OCI-LY7 (cell line): Measurements from ENCODE around the gene MAPT. TPM values are rescaled to one million over a fixed set of nuclear protein-coding genes. Genes with fewer than 3 reads are reported as not detected.

Source experiments
- BruUV-seq: library from RNA; stranded (reverse); fragments of 400-500 nt; replicated peaks from 2 replicates; lab custom pipeline; 2021; lab: Mats Ljungman, UMichigan
- CTCF ChIA-PET: fragments of 300-600 bp; sonication (Branson Sonifier 250); formaldehyde crosslinking; loops from one replicate; lab custom pipeline; 2022; ENCODE audit warnings: antibody characterized with exemption; ENCODE audit not compliant: unreplicated experiment; lab: Charles Lee
- POLR2A ChIA-PET: fragments of 300-600 bp; sonication (Branson Sonifier 250); formaldehyde crosslinking; loops from one replicate; lab custom pipeline; 2022; ENCODE audit warnings: antibody characterized with exemption; lab: Charles Lee
- DNase-seq: peaks from one replicate; pipeline ENCODE4 v3.0.0-alpha.2; 2015; ENCODE audit warnings: low spot score
- H2AFZ ChIP-seq: fragments of 200-600 bp; sonication (generic), shearing (Covaris generic); 2 replicates; pipeline ENCODE4 v1.6.1; 2014; ENCODE audit warnings: mild to moderate bottlenecking, antibody characterized with exemption, low read length, moderate library complexity
- H3K27ac ChIP-seq: fragments of 200-600 bp; sonication (generic); 2 replicates; pipeline ENCODE4 v1.5.1; 2014; ENCODE audit warnings: mixed run types, low read depth, mild to moderate bottlenecking, moderate library complexity, low read length, inconsistent platforms; ENCODE audit not compliant: poor library complexity, severe bottlenecking
- H3K36me3 ChIP-seq: fragments of 200-600 bp; sonication (generic); 2 replicates; pipeline ENCODE4 v1.6.1; 2014; ENCODE audit warnings: mild to moderate bottlenecking, antibody characterized with exemption, low read length, moderate library complexity, mixed read lengths; ENCODE audit not compliant: insufficient read depth
- H3K4me1 ChIP-seq: fragments of 200-600 bp; sonication (generic); 2 replicates; pipeline ENCODE4 v1.5.1; 2014; ENCODE audit warnings: mild to moderate bottlenecking, low read length; ENCODE audit not compliant: insufficient read depth, poor library complexity, severe bottlenecking
- H3K4me2 ChIP-seq: fragments of 200-600 bp; sonication (generic); 2 replicates; pipeline ENCODE4 v1.6.1; 2014; ENCODE audit warnings: mild to moderate bottlenecking, low read length
- H3K4me3 ChIP-seq: fragments of 200-600 bp; sonication (generic); 2 replicates; pipeline ENCODE4 v1.5.1; 2014; ENCODE audit warnings: mild to moderate bottlenecking, low read depth, low read length; ENCODE audit not compliant: poor library complexity, severe bottlenecking
- H3K79me2 ChIP-seq: fragments of 200-600 bp; sonication (generic); 2 replicates; pipeline ENCODE4 v1.6.1; 2016; ENCODE audit warnings: low read depth, mild to moderate bottlenecking, low read length, moderate library complexity, mixed read lengths; ENCODE audit not compliant: insufficient read depth
- H3K9me2 ChIP-seq: fragments of 200-600 bp; sonication (generic); 2 replicates; pipeline ENCODE4 v1.6.1; 2016; ENCODE audit warnings: mild to moderate bottlenecking, low read length, mixed read lengths; ENCODE audit not compliant: insufficient read depth
- H3K9me3 ChIP-seq: fragments of 200-600 bp; sonication (generic); 2 replicates; pipeline ENCODE4 v1.6.1; 2014; ENCODE audit warnings: mild to moderate bottlenecking, mixed run types, low read length, mixed read lengths
- H4K20me1 ChIP-seq: fragments of 200-600 bp; sonication (generic); 2 replicates; pipeline ENCODE4 v1.6.1; 2014; ENCODE audit warnings: mild to moderate bottlenecking, antibody characterized with exemption, low read length, moderate library complexity, mixed read lengths; ENCODE audit not compliant: insufficient read depth
- CTCF ChIP-seq: fragments of 200-600 bp; sonication (generic); conservative IDR thresholded peaks from 2 replicates; pipeline ENCODE4 v1.5.1; 2014; ENCODE audit warnings: mild to moderate bottlenecking, antibody characterized with exemption, low read length, moderate library complexity, mixed read lengths
- EZH2phosphoT487 ChIP-seq: fragments of 200-600 bp; sonication (generic); IDR thresholded peaks from 2 replicates; pipeline ENCODE4 v1.6.1; 2018; ENCODE audit warnings: low read depth, borderline replicate concordance, mild to moderate bottlenecking, mixed run types, antibody characterized with exemption, low read length, moderate library complexity, mixed read lengths
- intact Hi-C: fragments of 100-400 bp; cut with micrococcal nuclease; formaldehyde crosslinking; loops from one replicate; pipeline ENCODE4 v1.10.0; 2022; ENCODE audit not compliant: unreplicated experiment
- total RNA-seq, 2 experiments: library from RNA; depleted of rRNA in 1 of 2; stranded (reverse); fragments of >200 nt in 1 of 2; shearing (Covaris generic) in 1 of 2; gene quantifications; 2 replicates each; pipeline ENCODE4 v1.2.3, GENCODE V29; 2014 to 2022

MAPT gene
- total RNA-seq, 2 experiments from 2014 or later = 0.44 TPM; not detected in 1

GRCh38 chr17:45961206-45961605 lies 66.9 kb downstream of the MAPT start:
- H3K9me3 ChIP-seq = no peaks in the 10 kb centered on the region
- no peaks in the 10 kb centered on the region for H3K9me2 ChIP-seq
- intact Hi-C loops = no loop called here
- no peak overlapping the region for H2AFZ ChIP-seq
- H3K4me2 ChIP-seq = no peak overlapping the region
- TF ChIP-seq CTCF = no peak
- H3K36me3 ChIP-seq = no peaks in the 10 kb centered on the region
- no TSS peak for BruUV-seq
- no peaks in the 10 kb centered on the region for H4K20me1 ChIP-seq
- H3K4me3 ChIP-seq = no peak overlapping the region
- H3K79me2 ChIP-seq = no peaks in the 10 kb centered on the region
- H3K4me1 ChIP-seq = no peaks in the 10 kb centered on the region
- ChIA-PET CTCF (no interaction called here), POLR2A (interaction anchor here (1.1 kb wide), 1 partner anchor 18 kb away, joined by 5 read pairs; no protein-coding TSS in a partner anchor)
- DNase-seq = no peak
- no peak overlapping the region for H3K27ac ChIP-seq

GRCh38 chr17:45962221-45962972 lies 68.0 kb downstream of the MAPT start:
- H4K20me1 ChIP-seq = no peaks in the 10 kb centered on the region
- intact Hi-C loops = no loop called here
- H2AFZ ChIP-seq = no peak overlapping the region
- DNase-seq = no peak
- no peak overlapping the region for H3K27ac ChIP-seq
- H3K4me3 ChIP-seq = no peak overlapping the region
- no peak overlapping the region for H3K4me2 ChIP-seq
- no peaks in the 10 kb centered on the region for H3K4me1 ChIP-seq
- TF ChIP-seq EZH2phosphoT487 = no peak
- no peak for TF ChIP-seq CTCF
- no peaks in the 10 kb centered on the region for H3K9me2 ChIP-seq
- no peaks in the 10 kb centered on the region for H3K36me3 ChIP-seq
- ChIA-PET POLR2A (no interaction called here), CTCF (no interaction called here)
- no peaks in the 10 kb centered on the region for H3K79me2 ChIP-seq
- no peaks in the 10 kb centered on the region for H3K9me3 ChIP-seq
- no TSS peak for BruUV-seq

GRCh38 chr17:45963283-45963682 lies 68.9 kb downstream of the MAPT start:
- BruUV-seq = no TSS peak
- Histone ChIP-seq H3K9me2 (no peaks in the 10 kb centered on the region), H3K36me3 (no peaks in the 10 kb centered on the region), H3K79me2 (no peaks in the 10 kb centered on the region), H3K27ac (no peak overlapping the region), H3K9me3 (no peaks in the 10 kb centered on the region), H3K4me3 (no peak overlapping the region), H2AFZ (no peak overlapping the region), H3K4me2 (no peak overlapping the region), H4K20me1 (no peaks in the 10 kb centered on the region), H3K4me1 (no peaks in the 10 kb centered on the region)
- intact Hi-C loops = no loop called here
- no peak for TF ChIP-seq CTCF
- no peak for TF ChIP-seq EZH2phosphoT487
- ChIA-PET CTCF (no interaction called here), POLR2A (no interaction called here)
- DNase-seq = no peak
